HG03108 (cell line): ENCODE data around the gene KRT71.
"Not testable (repeated sequence)": the region's sequence is repeated elsewhere in the genome, so short reads cannot be mapped to it uniquely, and the experiment has no call there.

Experiments
- ATAC-seq: cut with Tn5 transposase; IDR thresholded peaks from one replicate; pipeline ENCODE4 v1.9.1; 2021; ENCODE audit warnings: moderate library complexity; ENCODE audit not compliant: unreplicated experiment

Gene KRT71

GRCh38 chr12:52522346-52523011, 30.5 kb downstream of the KRT71 start:
- no peak for ATAC-seq

- no peak for ATAC-seq
Measured at GRCh38 chr12:52521568-52522266, 31.2 kb downstream of the KRT71 start.

- no peak for ATAC-seq
Measured at GRCh38 chr12:52521175-52521567, 31.8 kb downstream of the KRT71 start.

- no peak for ATAC-seq
Measured at GRCh38 chr12:52519826-52520662, 32.9 kb downstream of the KRT71 start, which contains the start of gene KRT5. Gene KRT5 (minus strand): TSS chr12:52520394. CDS start chr12:52520296, 98 bp downstream.

- ATAC-seq = no peak
Measured at GRCh38 chr12:52519387-52519703, 33.6 kb downstream of the KRT71 start.

- no peak for ATAC-seq
Measured at GRCh38 chr12:52518574-52519386, 34.2 kb downstream of the KRT71 start.

GRCh38 chr12:52517888-52518287, 35.1 kb downstream of the KRT71 start:
- no peak for ATAC-seq

- no peak for ATAC-seq
Measured at GRCh38 chr12:52517005-52517835, 35.7 kb downstream of the KRT71 start.

- ATAC-seq = no peak
Measured at GRCh38 chr12:52515927-52516831, 36.8 kb downstream of the KRT71 start.

GRCh38 chr12:52515319-52515646, 37.7 kb downstream of the KRT71 start:
- no peak for ATAC-seq

- ATAC-seq = no peak
Measured at GRCh38 chr12:52514471-52515318, 38.2 kb downstream of the KRT71 start.

GRCh38 chr12:52513736-52514135, 39.2 kb downstream of the KRT71 start:
- ATAC-seq = no peak

GRCh38 chr12:52508211-52508610, 44.7 kb downstream of the KRT71 start:
- no peak for ATAC-seq

- ATAC-seq = no peak
Measured at GRCh38 chr12:52506858-52507715, 45.9 kb downstream of the KRT71 start.

GRCh38 chr12:52502877-52503276, 50.1 kb downstream of the KRT71 start:
- ATAC-seq = no peak

GRCh38 chr12:52501490-52501889, 51.5 kb downstream of the KRT71 start:
- ATAC-seq = no peak

GRCh38 chr12:52500574-52500973, 52.4 kb downstream of the KRT71 start:
- ATAC-seq = not testable (repeated sequence)
